ENCODE data around the gene BAIAP2L2. TPM values are rescaled to one million over a fixed set of nuclear protein-coding genes. Genes with fewer than 3 reads are reported as not detected.
A peak's percentile ranks its signal among the peaks of the same experiment; 100 is the strongest.

BAIAP2L2 gene
- total and polyA plus RNA-seq, 4 experiments from 2014 or later = 3.6 to 3.7 TPM; not detected in 2

DNA sequence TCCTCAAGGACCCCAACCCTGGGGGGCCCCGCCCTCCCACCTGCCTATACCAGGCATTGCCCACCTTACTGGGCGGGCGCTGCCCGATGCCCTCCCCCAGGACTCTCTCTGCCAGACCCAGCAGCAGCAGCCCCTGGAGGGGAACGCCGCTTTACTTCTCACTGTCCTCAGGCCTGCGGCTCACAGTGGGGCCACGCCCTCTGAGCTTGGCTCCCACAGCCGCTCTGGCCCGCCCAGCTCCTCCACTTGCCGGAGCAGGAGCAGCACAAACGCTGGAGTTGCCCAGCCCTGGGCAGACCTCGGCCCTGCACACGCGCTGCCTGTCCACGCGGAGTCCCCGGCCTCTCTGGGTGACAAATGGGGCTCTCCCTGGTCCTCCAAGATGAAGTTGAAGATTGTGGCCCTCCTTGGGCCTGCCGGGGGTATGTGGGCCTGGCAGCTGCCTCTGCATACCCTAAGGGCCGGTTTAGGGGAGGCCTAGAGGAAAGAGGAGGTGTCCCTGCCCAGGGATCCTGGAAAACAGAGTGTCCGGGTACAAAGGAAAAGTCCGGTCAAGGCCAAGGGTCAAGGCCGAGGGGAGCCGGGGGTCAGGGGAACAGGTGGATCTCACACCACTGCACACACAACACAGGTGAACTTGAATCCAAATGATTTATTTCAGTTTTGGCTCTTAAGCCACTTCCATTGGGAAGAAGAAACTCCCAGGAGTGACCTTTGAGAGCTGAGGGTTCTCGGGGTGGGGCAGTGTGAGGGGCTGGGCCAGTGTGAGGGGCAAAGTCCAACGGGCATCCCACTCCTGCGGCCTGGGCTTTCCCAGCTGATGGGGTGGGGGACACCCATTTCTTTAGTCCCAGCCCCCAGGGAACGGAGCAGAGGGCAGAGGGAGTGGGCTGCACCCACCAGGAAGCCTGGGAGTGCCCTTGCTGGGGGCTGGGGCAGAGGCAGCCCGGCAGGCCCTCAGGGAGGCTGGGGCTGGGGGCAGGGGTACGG is 674 bp upstream of the BAIAP2L2 start:
- intact Hi-C loops (cut with micrococcal nuclease) = loop anchor here (10.0 kb wide), 1 partner anchor 244 kb away; no protein-coding TSS in a partner anchor
- H3K27me3 Mint-ChIP-seq = no peaks in the 10 kb centered on the region
- H3K9me3 ChIP-seq (ENCODE audit: control insufficient read depth in 1 of 2, low read length in 2 of 2) = no peaks in the 10 kb centered on the region

GRCh38 chr22:38109371-38110001 is 998 bp downstream of the BAIAP2L2 start:
- Mint-ChIP-seq H3K4me1 (peaks cover 3 to 17% (median 9%) of the 10 kb centered on the region in 4 donors), H3K27ac (peak overlapping the region in 6 of 7 donors; percentile 74 to 89 (median 85)), H3K27me3 (no peaks in the 10 kb centered on the region), H3K4me3 (peak overlapping the region in 3 of 8 donors; percentile 40 to 48 (median 41)), H3K9me3 (peaks cover 0 to 4% (median 0%) of the 10 kb centered on the region in 8 donors), H3K36me3 (peaks cover 2 to 11% of the 10 kb centered on the region in 2 donors)
- peaks cover under 1% of the 10 kb centered on the region for H3K4me1 ChIP-seq (ENCODE audit: insufficient read depth, low read length)
- no peak overlapping the region for H3K27ac ChIP-seq (ENCODE audit: low read depth, low read length)
- no peak overlapping the region for H3K4me3 ChIP-seq (ENCODE audit: low read length in 2 of 2)
- H3K9me3 ChIP-seq (ENCODE audit: control insufficient read depth in 1 of 2, low read length in 2 of 2) = no peaks in the 10 kb centered on the region
- POLR2A ChIA-PET (ENCODE audit: partially characterized antibody) = no interaction called here
- peak in 3 of 5 donors; percentile 19 to 32 (median 20) for DNase-seq
- no peaks in the 10 kb centered on the region for H3K36me3 ChIP-seq (ENCODE audit: insufficient read depth, low read length)
- no peaks in the 10 kb centered on the region for H3K27me3 ChIP-seq (ENCODE audit: insufficient read depth, low read length)
- CTCF ChIA-PET (ENCODE audit: partially characterized antibody) = no interaction called here
- intact Hi-C loops (cut with micrococcal nuclease) = loop anchor here (10.0 kb wide), 1 partner anchor 245 kb away; no protein-coding TSS in a partner anchor

More for the DNA sequence above, 674 bp upstream of the BAIAP2L2 start:
- Histone ChIP-seq H3K36me3 (ENCODE audit: insufficient read depth, low read length) (peaks cover 5% of the 10 kb centered on the region), H3K27me3 (ENCODE audit: insufficient read depth, low read length) (no peaks in the 10 kb centered on the region), H3K27ac (ENCODE audit: low read depth, low read length) (no peak overlapping the region), H3K4me1 (ENCODE audit: insufficient read depth, low read length) (peaks cover 6% of the 10 kb centered on the region), H3K4me3 (ENCODE audit: low read length in 2 of 2) (no peak overlapping the region)
- Mint-ChIP-seq H3K4me3 (no peak overlapping the region), H3K9me3 (peaks cover 0 to 4% (median 0%) of the 10 kb centered on the region in 8 donors), H3K27ac (peak overlapping the region in 3 of 7 donors; percentile 17 to 79 (median 65)), H3K36me3 (peaks cover 3 to 12% of the 10 kb centered on the region in 2 donors), H3K4me1 (peaks cover 2 to 11% (median 6%) of the 10 kb centered on the region in 4 donors)
- DNase-seq = no peak
- ChIA-PET POLR2A (ENCODE audit: partially characterized antibody) (no interaction called here), CTCF (ENCODE audit: partially characterized antibody) (interaction anchor here (1.1 kb wide), 1 partner anchor 21 kb away, joined by 3 read pairs; no protein-coding TSS in a partner anchor)

- peak overlapping the region in 3 of 7 donors; percentile 74 to 93 (median 89) for H3K27ac Mint-ChIP-seq
- H3K36me3 Mint-ChIP-seq = peaks cover 0 to 9% of the 10 kb centered on the region in 2 donors
- H3K4me3 Mint-ChIP-seq = no peak overlapping the region
- ChIA-PET POLR2A (ENCODE audit: partially characterized antibody) (no interaction called here), CTCF (ENCODE audit: partially characterized antibody) (no interaction called here)
- Histone ChIP-seq H3K27ac (ENCODE audit: low read depth, low read length) (no peak overlapping the region), H3K9me3 (ENCODE audit: control insufficient read depth in 1 of 2, low read length in 2 of 2) (no peaks in the 10 kb centered on the region), H3K27me3 (ENCODE audit: insufficient read depth, low read length) (no peaks in the 10 kb centered on the region), H3K36me3 (ENCODE audit: insufficient read depth, low read length) (no peaks in the 10 kb centered on the region), H3K4me1 (ENCODE audit: insufficient read depth, low read length) (no peaks in the 10 kb centered on the region), H3K4me3 (ENCODE audit: low read length in 2 of 2) (no peak overlapping the region)
- peaks cover 4 to 18% (median 8%) of the 10 kb centered on the region in 4 donors for H3K4me1 Mint-ChIP-seq
- no peak for DNase-seq
- H3K9me3 Mint-ChIP-seq = peaks cover 0 to 4% (median 0%) of the 10 kb centered on the region in 8 donors
- intact Hi-C loops (cut with micrococcal nuclease) = no loop called here
- no peaks in the 10 kb centered on the region for H3K27me3 Mint-ChIP-seq
Measured at GRCh38 chr22:38108561-38109319, 1.7 kb downstream of the BAIAP2L2 start.

- Mint-ChIP-seq H3K27me3 (no peaks in the 10 kb centered on the region), H3K27ac (peak overlapping the region in 1 of 7 donors; percentile 89)
- CTCF ChIA-PET (ENCODE audit: partially characterized antibody) = no interaction called here
Measured at GRCh38 chr22:38107692-38108515, 2.6 kb downstream of the BAIAP2L2 start.

DNA sequence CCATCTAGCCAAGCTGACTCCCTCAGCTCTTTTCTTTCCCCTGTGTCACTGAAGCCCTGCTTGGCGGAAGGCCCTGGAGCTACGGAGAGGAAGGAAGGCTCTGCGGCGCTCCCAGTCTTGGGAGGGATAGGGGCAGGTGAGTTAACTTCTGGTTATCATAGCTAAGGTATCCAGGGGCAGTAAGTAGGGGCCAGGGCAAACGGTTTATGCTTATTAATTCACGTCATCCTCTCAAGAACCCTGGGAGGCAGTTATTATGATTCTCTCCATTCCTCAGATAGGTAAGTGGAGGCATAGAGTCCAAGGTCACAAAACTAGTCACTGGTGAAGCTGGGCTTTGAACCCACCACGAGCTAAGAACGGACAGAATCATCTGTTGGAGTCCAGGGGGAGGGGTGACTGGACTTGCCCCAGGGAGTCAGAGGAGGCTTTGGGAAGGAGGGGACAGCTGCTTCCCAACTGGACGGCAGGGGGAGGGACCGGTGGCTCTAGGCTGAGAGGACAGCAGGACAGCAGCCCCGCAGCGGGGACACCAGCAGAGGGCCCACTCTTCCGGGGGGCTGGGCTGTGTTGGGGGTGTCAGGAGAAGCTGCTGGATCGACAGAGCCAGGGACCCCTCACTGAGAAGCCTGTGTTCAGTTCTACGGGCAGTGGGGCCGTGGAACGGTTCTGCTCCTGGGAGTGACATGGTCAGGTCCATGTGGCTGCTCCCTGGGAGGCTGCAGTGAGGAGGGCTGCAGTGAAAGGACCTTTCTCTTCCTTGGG is 3.5 kb downstream of the BAIAP2L2 start:
- peaks cover 0 to 4% (median 0%) of the 10 kb centered on the region in 8 donors for H3K9me3 Mint-ChIP-seq
- peak overlapping the region in 1 of 7 donors; percentile 31 for H3K27ac Mint-ChIP-seq
- H3K4me3 Mint-ChIP-seq = peak overlapping the region in 1 of 8 donors; percentile 8
- H3K27me3 ChIP-seq (ENCODE audit: insufficient read depth, low read length) = no peaks in the 10 kb centered on the region
- H3K9me3 ChIP-seq (ENCODE audit: control insufficient read depth in 1 of 2, low read length in 2 of 2) = no peaks in the 10 kb centered on the region
- POLR2A ChIA-PET (ENCODE audit: partially characterized antibody) = no interaction called here
- H3K4me1 ChIP-seq (ENCODE audit: insufficient read depth, low read length) = no peaks in the 10 kb centered on the region
- CTCF ChIA-PET (ENCODE audit: partially characterized antibody) = interaction anchor here (0.5 to 1.2 kb wide), 3 partner anchors 8 to 282 kb away, joined by 4 to 5 read pairs (median 4); no protein-coding TSS in a partner anchor
- H3K4me1 Mint-ChIP-seq = peaks cover 5 to 18% (median 9%) of the 10 kb centered on the region in 4 donors
- intact Hi-C loops (cut with micrococcal nuclease) = no loop called here
- H3K27ac ChIP-seq (ENCODE audit: low read depth, low read length) = no peak overlapping the region
- H3K27me3 Mint-ChIP-seq = no peaks in the 10 kb centered on the region
- H3K4me3 ChIP-seq (ENCODE audit: low read length in 2 of 2) = no peak overlapping the region
- no peak for DNase-seq
- H3K36me3 Mint-ChIP-seq = peaks cover 0 to 8% of the 10 kb centered on the region in 2 donors
- H3K36me3 ChIP-seq (ENCODE audit: insufficient read depth, low read length) = no peaks in the 10 kb centered on the region

More at GRCh38 chr22:38107692-38108515, 2.6 kb downstream of the BAIAP2L2 start:
- Histone ChIP-seq H3K27ac (ENCODE audit: low read depth, low read length) (no peak overlapping the region), H3K9me3 (ENCODE audit: control insufficient read depth in 1 of 2, low read length in 2 of 2) (no peaks in the 10 kb centered on the region), H3K36me3 (ENCODE audit: insufficient read depth, low read length) (no peaks in the 10 kb centered on the region), H3K4me1 (ENCODE audit: insufficient read depth, low read length) (no peaks in the 10 kb centered on the region), H3K4me3 (ENCODE audit: low read length in 2 of 2) (no peak overlapping the region), H3K27me3 (ENCODE audit: insufficient read depth, low read length) (no peaks in the 10 kb centered on the region)
- DNase-seq = no peak
- peaks cover 0 to 4% (median 0%) of the 10 kb centered on the region in 8 donors for H3K9me3 Mint-ChIP-seq
- H3K36me3 Mint-ChIP-seq = peaks cover 0 to 9% of the 10 kb centered on the region in 2 donors
- no peak overlapping the region for H3K4me3 Mint-ChIP-seq
- POLR2A ChIA-PET (ENCODE audit: partially characterized antibody) = no interaction called here
- peaks cover 5 to 18% (median 9%) of the 10 kb centered on the region in 4 donors for H3K4me1 Mint-ChIP-seq
- intact Hi-C loops (cut with micrococcal nuclease) = no loop called here

DNA sequence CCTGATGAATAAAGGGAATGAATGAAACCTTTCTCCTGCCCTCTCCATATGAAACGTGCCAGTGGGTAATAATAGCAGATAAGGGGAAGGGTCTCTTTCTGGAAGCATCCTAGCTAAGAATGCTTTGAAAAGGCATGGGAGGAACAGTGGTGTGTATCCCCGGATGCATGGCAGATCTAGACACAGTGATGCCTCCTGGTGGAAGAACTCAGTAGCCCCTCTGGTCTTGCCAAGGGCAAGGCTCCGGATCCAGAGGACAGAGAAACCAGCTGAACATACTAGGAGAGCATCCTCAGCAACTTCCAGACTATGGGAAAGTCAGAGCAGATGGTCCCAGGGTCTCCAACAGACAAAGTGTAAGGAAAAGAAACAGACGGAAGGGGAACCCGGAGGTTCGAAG is 6.4 kb downstream of the BAIAP2L2 start:
- peaks cover 0 to 5% of the 10 kb centered on the region in 2 donors for H3K36me3 Mint-ChIP-seq
- H3K4me1 Mint-ChIP-seq = peaks cover 7 to 18% (median 12%) of the 10 kb centered on the region in 4 donors
- Histone ChIP-seq H3K36me3 (ENCODE audit: insufficient read depth, low read length) (no peaks in the 10 kb centered on the region), H3K4me3 (ENCODE audit: low read length in 2 of 2) (no peak overlapping the region), H3K4me1 (ENCODE audit: insufficient read depth, low read length) (no peaks in the 10 kb centered on the region), H3K27ac (ENCODE audit: low read depth, low read length) (no peak overlapping the region), H3K27me3 (ENCODE audit: insufficient read depth, low read length) (no peaks in the 10 kb centered on the region), H3K9me3 (ENCODE audit: control insufficient read depth in 1 of 2, low read length in 2 of 2) (no peaks in the 10 kb centered on the region)
- DNase-seq = no peak
- intact Hi-C loops (cut with micrococcal nuclease) = no loop called here
- H3K27ac Mint-ChIP-seq = peak overlapping the region in 1 of 7 donors; percentile 10
- ChIA-PET CTCF (ENCODE audit: partially characterized antibody) (interaction anchor here (0.6 to 1.4 kb wide), 4 partner anchors 10 to 283 kb away, joined by 3 to 6 read pairs (median 3); no protein-coding TSS in a partner anchor), POLR2A (ENCODE audit: partially characterized antibody) (no interaction called here)
- peak overlapping the region in 1 of 8 donors; percentile 61 for H3K4me3 Mint-ChIP-seq
- no peaks in the 10 kb centered on the region for H3K9me3 Mint-ChIP-seq
- H3K27me3 Mint-ChIP-seq = no peaks in the 10 kb centered on the region
